ENCODE results near the gene PIK3CD.
"Not testable (repeated sequence)": the region's sequence is repeated elsewhere in the genome, so short reads cannot be mapped to it uniquely, and the experiment has no call there.

Gene PIK3CD

GRCh38 chr1:9732123-9732971 is 80.8 kb downstream of the PIK3CD start:
- ATAC-seq (replicated peaks; ENCODE audit: extremely low read depth, poor library complexity, severe bottlenecking) (no peak), DNase-seq (ENCODE audit: low spot score in 2 of 2) (no peak)
- Mint-ChIP-seq H3K4me1 (peaks cover 47% of the 10 kb centered on the region), H3K9me3 (no peaks in the 10 kb centered on the region), H3K27me3 (no peaks in the 10 kb centered on the region), H3K36me3 (ENCODE audit: insufficient read depth) (peaks cover 74% of the 10 kb centered on the region), H3K27ac (ENCODE audit: low read depth) (peak overlapping the region; percentile 91), H3K4me3 (peak overlapping the region; percentile 30)

- Mint-ChIP-seq H3K27ac (ENCODE audit: low read depth) (peak overlapping the region; percentile 83), H3K4me3 (no peak overlapping the region), H3K27me3 (no peaks in the 10 kb centered on the region), H3K9me3 (no peaks in the 10 kb centered on the region), H3K36me3 (ENCODE audit: insufficient read depth) (peaks cover 68% of the 10 kb centered on the region), H3K4me1 (peaks cover 49% of the 10 kb centered on the region)
- no peak for DNase-seq (ENCODE audit: low spot score in 2 of 2)
- no peak for ATAC-seq (replicated peaks; ENCODE audit: extremely low read depth, poor library complexity, severe bottlenecking)
These were observed 81.7 kb downstream of the PIK3CD start for GRCh38 chr1:9733160-9733789.

- no peak overlapping the region for H3K27ac Mint-ChIP-seq (ENCODE audit: low read depth)
- no peaks in the 10 kb centered on the region for H3K27me3 Mint-ChIP-seq
- peaks cover 51% of the 10 kb centered on the region for H3K36me3 Mint-ChIP-seq (ENCODE audit: insufficient read depth)
- peaks cover 32% of the 10 kb centered on the region for H3K4me1 Mint-ChIP-seq
- no peaks in the 10 kb centered on the region for H3K9me3 Mint-ChIP-seq
- ATAC-seq (replicated peaks; ENCODE audit: extremely low read depth, poor library complexity, severe bottlenecking) (no peak), DNase-seq (ENCODE audit: low spot score in 2 of 2) (no peak)
- no peak overlapping the region for H3K4me3 Mint-ChIP-seq
These were observed 84.3 kb downstream of the PIK3CD start for GRCh38 chr1:9735800-9736199.

GRCh38 chr1:9736241-9736640 is 84.7 kb downstream of the PIK3CD start:
- peaks cover 29% of the 10 kb centered on the region for H3K4me1 Mint-ChIP-seq
- DNase-seq (ENCODE audit: low spot score in 2 of 2) (no peak), ATAC-seq (replicated peaks; ENCODE audit: extremely low read depth, poor library complexity, severe bottlenecking) (no peak)
- peaks cover 49% of the 10 kb centered on the region for H3K36me3 Mint-ChIP-seq (ENCODE audit: insufficient read depth)
- H3K27me3 Mint-ChIP-seq, result no peaks in the 10 kb centered on the region
- H3K27ac Mint-ChIP-seq (ENCODE audit: low read depth), result no peak overlapping the region
- no peaks in the 10 kb centered on the region for H3K9me3 Mint-ChIP-seq
- H3K4me3 Mint-ChIP-seq, result no peak overlapping the region

- Mint-ChIP-seq H3K27me3 (no peaks in the 10 kb centered on the region), H3K4me1 (peaks cover 21% of the 10 kb centered on the region), H3K36me3 (ENCODE audit: insufficient read depth) (peaks cover 47% of the 10 kb centered on the region), H3K27ac (ENCODE audit: low read depth) (no peak overlapping the region), H3K4me3 (no peak overlapping the region), H3K9me3 (no peaks in the 10 kb centered on the region)
- no peak for DNase-seq (ENCODE audit: low spot score in 2 of 2)
- no peak for ATAC-seq (replicated peaks; ENCODE audit: extremely low read depth, poor library complexity, severe bottlenecking)
These were observed 85.5 kb downstream of the PIK3CD start for GRCh38 chr1:9737057-9737456.

- H3K27me3 Mint-ChIP-seq, result no peaks in the 10 kb centered on the region
- no peak overlapping the region for H3K4me3 Mint-ChIP-seq
- H3K36me3 Mint-ChIP-seq (ENCODE audit: insufficient read depth), result peaks cover 49% of the 10 kb centered on the region
- DNase-seq (ENCODE audit: low spot score in 2 of 2) (no peak), ATAC-seq (replicated peaks; ENCODE audit: extremely low read depth, poor library complexity, severe bottlenecking) (no peak)
- peaks cover 19% of the 10 kb centered on the region for H3K4me1 Mint-ChIP-seq
- no peaks in the 10 kb centered on the region for H3K9me3 Mint-ChIP-seq
- peak overlapping the region; percentile 74 for H3K27ac Mint-ChIP-seq (ENCODE audit: low read depth)
These were observed 86.1 kb downstream of the PIK3CD start for GRCh38 chr1:9737671-9738070.

- ATAC-seq (replicated peaks; ENCODE audit: extremely low read depth, poor library complexity, severe bottlenecking), result no peak
- no peak overlapping the region for H3K4me3 Mint-ChIP-seq
- H3K9me3 Mint-ChIP-seq, result no peaks in the 10 kb centered on the region
- no peaks in the 10 kb centered on the region for H3K27me3 Mint-ChIP-seq
- DNase-seq (ENCODE audit: low spot score in 2 of 2), result no peak
- H3K27ac Mint-ChIP-seq (ENCODE audit: low read depth), result no peak overlapping the region
- H3K4me1 Mint-ChIP-seq, result no peaks in the 10 kb centered on the region
- H3K36me3 Mint-ChIP-seq (ENCODE audit: insufficient read depth), result peaks cover 51% of the 10 kb centered on the region
These were observed 92.7 kb downstream of the PIK3CD start for GRCh38 chr1:9744106-9744799.

- H3K4me3 Mint-ChIP-seq, result no peak overlapping the region
- H3K9me3 Mint-ChIP-seq, result no peaks in the 10 kb centered on the region
- no peak for DNase-seq (ENCODE audit: low spot score in 2 of 2)
- no peak overlapping the region for H3K27ac Mint-ChIP-seq (ENCODE audit: low read depth)
- ATAC-seq (replicated peaks; ENCODE audit: extremely low read depth, poor library complexity, severe bottlenecking), result no peak
- H3K36me3 Mint-ChIP-seq (ENCODE audit: insufficient read depth), result peaks cover 60% of the 10 kb centered on the region
- no peaks in the 10 kb centered on the region for H3K4me1 Mint-ChIP-seq
- H3K27me3 Mint-ChIP-seq, result no peaks in the 10 kb centered on the region
These were observed 94.7 kb downstream of the PIK3CD start for GRCh38 chr1:9746211-9746610.

GRCh38 chr1:9746651-9747050 is 95.1 kb downstream of the PIK3CD start:
- DNase-seq (ENCODE audit: low spot score in 2 of 2) (no peak), ATAC-seq (replicated peaks; ENCODE audit: extremely low read depth, poor library complexity, severe bottlenecking) (no peak)
- no peaks in the 10 kb centered on the region for H3K4me1 Mint-ChIP-seq
- no peak overlapping the region for H3K27ac Mint-ChIP-seq (ENCODE audit: low read depth)
- H3K36me3 Mint-ChIP-seq (ENCODE audit: insufficient read depth), result peaks cover 62% of the 10 kb centered on the region
- H3K27me3 Mint-ChIP-seq, result no peaks in the 10 kb centered on the region
- H3K9me3 Mint-ChIP-seq, result no peaks in the 10 kb centered on the region
- H3K4me3 Mint-ChIP-seq, result no peak overlapping the region

- H3K27me3 Mint-ChIP-seq; H3K4me3 Mint-ChIP-seq; H3K4me1 Mint-ChIP-seq; H3K9me3 Mint-ChIP-seq; DNase-seq (ENCODE audit: low spot score in 2 of 2); H3K27ac Mint-ChIP-seq (ENCODE audit: low read depth); ATAC-seq (replicated peaks; ENCODE audit: extremely low read depth, poor library complexity, severe bottlenecking): not testable (repeated sequence)
- peaks cover 62% of the 10 kb centered on the region for H3K36me3 Mint-ChIP-seq (ENCODE audit: insufficient read depth)
These were observed 96.9 kb downstream of the PIK3CD start for GRCh38 chr1:9748391-9748790.

- peaks cover 59% of the 10 kb centered on the region for H3K36me3 Mint-ChIP-seq (ENCODE audit: insufficient read depth)
- DNase-seq (ENCODE audit: low spot score in 2 of 2), result no peak
- ATAC-seq (replicated peaks; ENCODE audit: extremely low read depth, poor library complexity, severe bottlenecking), result no peak
- H3K27me3 Mint-ChIP-seq, result no peaks in the 10 kb centered on the region
- no peaks in the 10 kb centered on the region for H3K4me1 Mint-ChIP-seq
- H3K9me3 Mint-ChIP-seq, result no peaks in the 10 kb centered on the region
- no peak overlapping the region for H3K4me3 Mint-ChIP-seq
- no peak overlapping the region for H3K27ac Mint-ChIP-seq (ENCODE audit: low read depth)
These were observed 97.8 kb downstream of the PIK3CD start for GRCh38 chr1:9749361-9749760.

- Mint-ChIP-seq H3K4me3 (no peak overlapping the region), H3K36me3 (ENCODE audit: insufficient read depth) (peaks cover 59% of the 10 kb centered on the region), H3K27ac (ENCODE audit: low read depth) (peak overlapping the region; percentile 54), H3K4me1 (peaks cover 5% of the 10 kb centered on the region), H3K27me3 (no peaks in the 10 kb centered on the region), H3K9me3 (no peaks in the 10 kb centered on the region)
- DNase-seq (ENCODE audit: low spot score in 2 of 2) (no peak), ATAC-seq (replicated peaks; ENCODE audit: extremely low read depth, poor library complexity, severe bottlenecking) (no peak)
These were observed 100.4 kb downstream of the PIK3CD start for GRCh38 chr1:9751971-9752370.
